Stimulated activated naive CD8-positive, alpha-beta T cell treated with anti-CD3 and anti-CD28 coated beads, Interleukin-15, amount 100 ng/mL, for 72 hours (primary cell): ENCODE measurements around the gene VEPH1.
"Not testable (repeated sequence)": the region's sequence is repeated elsewhere in the genome, so short reads cannot be mapped to it uniquely, and the experiment has no call there.

Experiments
- ATAC-seq: fragments of 150-1000 bp; cut with Tn5 transposase; 2 replicates; pipeline ENCODE4 v1.10.0; 2021; ENCODE audit warnings: mild to moderate bottlenecking, moderate library complexity
- DNase-seq, 2 donors: peaks; one replicate each; pipeline ENCODE4 v3.0.0; 2021 to 2022
- H3K27ac Mint-ChIP-seq, 2 donors: one replicate each; pipeline ENCODE4 v1.8.0; 2022; ENCODE audit warnings: mild to moderate bottlenecking in 2 of 2, mixed read lengths in 2 of 2, moderate library complexity in 2 of 2
- H3K27me3 Mint-ChIP-seq: one replicate; pipeline ENCODE4 v1.8.0; 2022; ENCODE audit warnings: mixed read lengths
- H3K4me1 Mint-ChIP-seq: one replicate; pipeline ENCODE4 v1.8.0; 2022; ENCODE audit warnings: mild to moderate bottlenecking, mixed read lengths
- H3K4me3 Mint-ChIP-seq, 2 donors: one replicate each; pipeline ENCODE4 v1.8.0; 2022; ENCODE audit warnings: mild to moderate bottlenecking in 2 of 2, mixed read lengths in 2 of 2, moderate library complexity in 1 of 2
- H3K9me3 Mint-ChIP-seq, 2 donors: one replicate each; pipeline ENCODE4 v1.8.0; 2022; ENCODE audit warnings: mixed read lengths in 2 of 2

The VEPH1 gene

DNA sequence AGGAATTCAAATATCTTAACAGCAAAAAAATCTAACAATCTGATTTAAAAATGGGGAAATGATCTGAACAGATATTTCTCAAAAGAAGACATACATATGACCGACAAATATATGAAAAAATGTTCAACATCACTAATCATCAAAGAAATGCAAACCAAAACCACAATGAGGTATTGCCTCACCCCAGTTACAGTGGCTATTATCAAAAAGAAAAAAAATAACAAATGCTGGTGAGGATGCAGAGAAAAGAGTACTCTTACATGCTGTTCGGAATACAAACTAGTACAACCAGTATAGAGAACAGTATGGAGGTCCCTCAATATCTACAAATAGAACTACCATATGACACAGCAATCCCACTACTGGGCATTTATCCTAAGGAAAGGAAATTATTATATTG is 152.6 kb downstream of the VEPH1 start:
- not testable (repeated sequence) for H3K4me3 Mint-ChIP-seq, DNase-seq, H3K4me1 Mint-ChIP-seq, H3K27ac Mint-ChIP-seq, ATAC-seq, H3K27me3 Mint-ChIP-seq
- peaks cover 9 to 29% of the 10 kb centered on the region in 2 donors for H3K9me3 Mint-ChIP-seq

DNA sequence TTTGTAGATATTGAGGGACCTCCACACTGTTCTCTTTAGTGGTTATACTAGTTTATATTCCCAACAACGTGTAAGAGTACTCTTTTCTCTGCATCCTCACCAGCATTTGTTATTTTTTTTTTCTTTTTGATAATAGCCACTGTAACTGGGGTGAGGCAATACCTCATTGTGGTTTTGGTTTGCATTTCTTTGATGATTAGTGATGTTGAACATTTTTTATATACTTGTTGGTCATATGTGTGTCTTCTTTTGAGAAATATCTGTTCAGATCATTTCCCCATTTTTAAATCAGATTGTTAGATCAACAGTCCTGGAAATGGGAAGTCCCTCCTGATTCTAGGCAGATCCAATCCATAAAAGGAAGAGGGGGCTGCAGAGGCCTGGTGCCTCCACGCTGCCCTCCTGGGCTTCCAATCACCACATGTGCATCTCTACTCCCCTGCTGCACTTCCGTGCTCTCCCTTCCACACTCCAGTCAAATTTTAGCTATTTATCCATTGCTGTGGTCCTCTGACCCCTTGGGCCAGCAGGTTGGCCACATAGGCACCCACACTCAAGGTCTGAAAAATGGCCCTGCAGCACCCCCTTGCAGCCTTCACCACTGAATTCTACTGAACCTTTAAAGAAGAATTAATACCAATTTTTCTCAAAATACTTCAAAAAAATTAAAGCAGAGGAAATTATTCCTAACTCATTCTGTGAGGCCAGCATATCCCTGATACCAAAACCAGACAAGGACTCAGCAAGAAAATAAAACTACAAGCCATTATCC is 154.7 kb downstream of the VEPH1 start:
- H3K4me1 Mint-ChIP-seq, H3K27ac Mint-ChIP-seq, ATAC-seq, H3K27me3 Mint-ChIP-seq, DNase-seq, H3K4me3 Mint-ChIP-seq: not testable (repeated sequence)
- H3K9me3 Mint-ChIP-seq, result peaks cover 9 to 29% of the 10 kb centered on the region in 2 donors

DNA sequence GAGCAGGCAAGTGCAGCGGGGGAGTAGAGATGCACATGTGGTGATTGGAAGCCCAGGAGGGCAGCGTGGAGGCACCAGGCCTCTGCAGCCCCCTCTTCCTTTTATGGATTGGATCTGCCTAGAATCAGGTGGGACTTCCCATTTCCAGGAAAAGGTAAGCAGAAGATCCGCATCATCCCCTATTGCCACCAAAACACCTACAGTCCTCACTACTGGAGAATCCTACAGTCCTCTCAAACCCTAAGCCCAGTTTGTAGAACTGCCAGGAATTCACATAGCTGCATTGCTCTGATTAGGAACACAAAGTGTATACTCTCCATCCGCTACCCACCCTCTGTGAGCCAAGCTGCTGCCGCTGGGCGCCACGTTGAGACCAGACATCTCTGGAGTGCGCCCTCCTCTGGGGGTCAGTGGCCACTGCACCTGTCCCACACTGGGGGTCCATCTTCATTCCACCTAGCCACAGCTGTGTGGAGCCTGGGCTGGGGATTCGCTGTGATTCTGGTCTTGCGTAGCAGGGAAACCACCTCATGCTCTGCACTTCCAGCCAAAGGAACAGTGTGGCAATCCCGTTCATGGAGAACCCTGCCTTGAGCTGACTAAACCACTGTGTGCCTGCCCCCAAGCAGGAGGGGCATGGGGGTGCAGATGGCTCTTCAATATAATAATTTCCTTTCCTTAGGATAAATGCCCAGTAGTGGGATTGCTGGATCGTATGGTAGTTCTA is 155.5 kb downstream of the VEPH1 start:
- Mint-ChIP-seq H3K9me3 (peaks cover 14 to 33% of the 10 kb centered on the region in 2 donors), H3K4me3 (no peak overlapping the region), H3K4me1 (no peaks in the 10 kb centered on the region), H3K27me3 (no peaks in the 10 kb centered on the region), H3K27ac (peak overlapping the region in 1 of 2 donors; percentile 59)
- ATAC-seq, result no peak
- DNase-seq, result no peak

DNA sequence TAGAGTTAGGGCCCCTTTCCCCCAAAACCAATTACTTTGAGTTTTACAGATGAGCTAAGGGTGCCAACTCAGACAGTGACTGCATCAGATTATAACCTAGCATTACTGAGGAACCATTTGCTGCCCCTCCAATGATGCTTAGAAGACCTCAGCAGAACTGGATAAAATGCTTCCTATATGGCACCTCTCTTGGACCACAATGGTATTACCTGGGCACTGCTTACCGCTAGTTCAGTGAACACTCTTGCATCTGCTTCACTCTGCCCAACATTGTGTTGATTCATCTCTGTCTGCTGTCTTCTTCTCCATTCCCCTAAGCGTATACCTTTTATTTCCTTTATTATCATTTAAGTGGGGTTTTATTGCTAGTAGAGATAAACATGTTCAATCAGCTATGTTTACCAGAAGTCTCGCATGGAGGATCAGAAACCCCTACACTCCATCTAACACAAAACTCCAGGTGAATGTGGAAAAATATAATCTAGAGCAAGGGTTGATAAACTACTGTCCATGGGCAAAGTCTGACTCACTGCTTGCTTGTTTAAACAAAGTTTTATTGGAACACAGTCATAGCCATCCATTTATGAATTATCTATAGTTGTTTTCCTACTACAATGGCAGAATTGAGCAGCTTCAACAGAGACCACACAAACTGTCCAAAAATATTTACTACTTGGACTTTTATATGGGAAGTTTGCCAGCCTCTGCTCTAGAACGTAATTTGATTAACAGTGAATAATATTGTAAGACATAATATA is 166.8 kb downstream of the VEPH1 start:
- H3K4me1 Mint-ChIP-seq, result no peaks in the 10 kb centered on the region
- H3K27me3 Mint-ChIP-seq, result no peaks in the 10 kb centered on the region
- H3K4me3 Mint-ChIP-seq, result no peak overlapping the region
- DNase-seq, result no peak
- no peak for ATAC-seq
- no peak overlapping the region for H3K27ac Mint-ChIP-seq
- H3K9me3 Mint-ChIP-seq, result peaks cover 4 to 18% of the 10 kb centered on the region in 2 donors

DNA sequence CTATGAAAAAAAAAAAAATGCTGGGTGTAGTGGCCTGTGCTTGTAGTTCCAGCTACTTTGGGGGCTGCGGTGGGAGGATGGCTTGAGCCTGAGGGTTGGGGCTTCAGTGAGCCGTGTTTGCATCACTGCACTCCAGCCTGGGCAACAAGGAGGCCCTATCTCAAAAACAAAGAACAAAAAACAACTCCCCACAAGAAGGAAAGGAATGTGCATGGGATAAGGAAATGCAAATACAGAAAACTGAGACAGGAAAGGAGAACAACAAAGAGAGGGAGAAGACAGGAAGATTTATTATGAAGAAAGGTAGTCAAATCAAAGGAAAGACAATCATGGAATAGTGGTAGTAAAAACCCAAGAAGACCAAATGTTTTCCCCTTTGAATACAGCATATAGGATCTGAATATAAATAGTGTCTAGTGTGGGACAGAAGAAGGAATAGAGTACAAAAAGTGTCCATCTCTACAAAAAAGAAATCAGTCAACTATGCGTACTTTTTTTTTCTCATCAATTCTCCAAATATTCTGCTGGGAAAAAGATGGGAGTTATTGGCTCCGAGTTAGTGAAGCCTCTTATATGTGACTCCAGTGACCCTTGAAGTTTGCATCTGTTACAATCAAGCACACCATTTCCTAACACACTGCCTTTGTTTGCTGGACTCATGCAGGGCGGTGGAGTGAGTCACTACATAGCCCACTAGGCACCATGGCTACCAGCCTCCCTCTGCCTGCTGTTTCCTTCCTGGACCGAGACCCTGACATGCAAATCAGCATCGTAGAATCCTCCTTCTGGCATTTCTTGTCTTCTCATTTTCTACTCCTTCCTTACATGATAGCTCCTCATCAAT is 167.8 kb downstream of the VEPH1 start:
- no peak for ATAC-seq
- Mint-ChIP-seq H3K9me3 (peaks cover 4 to 12% of the 10 kb centered on the region in 2 donors), H3K4me3 (no peak overlapping the region), H3K4me1 (no peaks in the 10 kb centered on the region), H3K27ac (no peak overlapping the region), H3K27me3 (no peaks in the 10 kb centered on the region)
- DNase-seq, result no peak

DNA sequence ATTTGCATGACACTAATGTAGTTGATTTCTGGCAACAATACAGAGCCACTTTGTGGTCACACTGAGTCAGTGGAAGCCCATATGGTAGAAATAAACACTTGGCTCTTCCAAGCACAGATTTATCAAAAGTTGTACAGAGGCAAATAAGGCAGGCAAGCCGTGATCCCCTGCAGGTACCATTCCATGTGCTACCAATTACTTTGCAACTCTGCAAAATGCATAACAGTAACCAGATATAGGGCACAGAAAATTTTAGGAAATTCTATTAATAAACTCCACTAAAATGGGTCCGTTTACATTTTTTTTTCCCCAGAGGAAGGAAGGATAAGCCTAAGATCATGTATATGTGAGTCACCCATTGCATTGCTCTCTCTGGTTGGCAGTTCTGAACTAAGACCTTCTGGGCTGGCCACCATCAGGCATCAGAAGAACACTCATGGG is 169.6 kb downstream of the VEPH1 start:
- ATAC-seq (no peak), DNase-seq (no peak)
- no peak overlapping the region for H3K27ac Mint-ChIP-seq
- no peaks in the 10 kb centered on the region for H3K27me3 Mint-ChIP-seq
- H3K4me1 Mint-ChIP-seq, result no peaks in the 10 kb centered on the region
- no peaks in the 10 kb centered on the region for H3K9me3 Mint-ChIP-seq
- H3K4me3 Mint-ChIP-seq, result no peak overlapping the region

DNA sequence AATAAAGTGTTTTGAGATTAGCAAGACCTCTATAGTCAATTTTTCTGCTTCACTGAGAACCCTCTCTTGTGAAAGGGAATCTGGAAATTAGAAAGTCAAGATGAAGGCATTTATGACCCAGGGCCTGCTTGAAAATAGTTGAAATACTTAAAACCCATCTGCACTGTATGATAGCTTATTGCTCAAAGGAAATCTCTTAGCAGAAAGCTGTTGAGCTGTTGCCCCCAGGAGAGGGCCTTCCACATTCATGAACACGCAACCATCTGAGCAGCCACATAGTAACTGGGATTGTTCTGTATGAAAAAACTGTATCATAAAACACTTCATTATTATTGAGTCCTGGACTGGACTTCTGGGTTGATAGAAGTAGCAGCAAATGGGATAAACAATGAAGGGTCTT is 173.0 kb downstream of the VEPH1 start:
- no peaks in the 10 kb centered on the region for H3K4me1 Mint-ChIP-seq
- no peaks in the 10 kb centered on the region for H3K27me3 Mint-ChIP-seq
- no peak for DNase-seq

DNA sequence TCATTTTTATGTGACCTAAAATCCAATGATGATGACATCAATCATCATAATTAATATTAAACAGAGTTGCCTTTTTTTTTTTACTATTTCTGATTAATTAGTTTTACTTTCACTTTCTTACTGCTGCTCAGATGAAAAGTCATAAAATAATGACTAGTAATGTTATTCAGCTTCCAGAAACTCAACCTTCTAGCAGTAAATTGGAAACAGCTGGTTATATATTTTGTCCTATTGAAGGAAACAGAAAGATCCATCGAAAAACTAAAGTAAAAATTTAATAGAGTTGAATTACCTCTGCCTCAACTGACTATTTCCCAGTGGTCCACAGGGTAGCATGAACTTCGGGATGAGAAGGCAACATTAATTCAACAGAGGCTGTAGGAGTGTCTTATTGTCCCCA is 173.7 kb downstream of the VEPH1 start:
- Mint-ChIP-seq H3K27ac (no peak overlapping the region), H3K4me1 (no peaks in the 10 kb centered on the region), H3K27me3 (no peaks in the 10 kb centered on the region), H3K4me3 (no peak overlapping the region), H3K9me3 (no peaks in the 10 kb centered on the region)
- DNase-seq (no peak), ATAC-seq (no peak)

More for the DNA sequence above, 173.0 kb downstream of the VEPH1 start:
- Mint-ChIP-seq H3K4me3 (no peak overlapping the region), H3K9me3 (no peaks in the 10 kb centered on the region), H3K27ac (no peak overlapping the region)
- ATAC-seq, result no peak

DNA sequence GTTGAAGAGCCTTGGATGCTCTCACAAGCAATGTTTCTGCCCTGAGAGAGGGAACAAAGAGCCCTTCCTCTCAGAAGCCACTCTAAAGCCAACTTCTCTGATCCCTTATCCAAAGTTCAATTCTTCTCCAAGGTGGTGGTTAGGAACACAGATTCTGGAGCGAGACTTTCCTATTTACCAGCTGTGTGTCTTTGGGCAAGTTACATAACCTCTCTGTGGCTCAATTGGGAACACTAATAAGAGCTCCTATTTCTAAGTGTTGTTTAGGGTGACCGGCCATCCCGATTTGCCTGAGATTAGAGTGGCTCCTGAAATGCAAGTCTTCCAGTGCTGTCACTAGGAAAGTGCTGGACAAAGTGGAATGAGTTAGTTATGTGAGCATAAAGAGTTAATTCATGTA is 175.4 kb downstream of the VEPH1 start:
- DNase-seq, result no peak
- H3K4me1 Mint-ChIP-seq, result no peaks in the 10 kb centered on the region
- H3K27me3 Mint-ChIP-seq, result no peaks in the 10 kb centered on the region
- no peaks in the 10 kb centered on the region for H3K9me3 Mint-ChIP-seq
- H3K27ac Mint-ChIP-seq, result no peak overlapping the region
- no peak overlapping the region for H3K4me3 Mint-ChIP-seq
- ATAC-seq, result no peak

DNA sequence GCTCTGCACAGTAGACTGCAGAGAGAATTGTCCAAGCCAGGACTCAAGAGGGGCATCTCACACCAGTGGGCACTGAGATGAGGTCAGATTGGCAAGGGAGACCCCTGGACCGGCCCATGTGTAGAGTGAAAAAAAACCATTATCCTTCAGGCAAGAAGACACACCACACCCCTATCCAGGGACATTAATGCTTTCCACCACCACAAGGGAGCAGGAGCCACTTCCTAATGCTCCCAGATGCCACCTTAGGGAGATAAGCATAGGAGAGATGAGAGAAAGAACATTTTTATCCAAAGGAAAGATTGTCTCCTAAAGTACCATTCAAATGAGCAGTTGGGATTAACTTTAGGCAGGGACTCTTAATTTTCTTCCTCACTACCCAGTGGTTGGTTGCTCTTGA is 176.2 kb downstream of the VEPH1 start:
- ATAC-seq (no peak), DNase-seq (no peak)
- H3K9me3 Mint-ChIP-seq, result no peaks in the 10 kb centered on the region
- no peaks in the 10 kb centered on the region for H3K4me1 Mint-ChIP-seq
- no peak overlapping the region for H3K27ac Mint-ChIP-seq
- no peaks in the 10 kb centered on the region for H3K27me3 Mint-ChIP-seq
- H3K4me3 Mint-ChIP-seq, result no peak overlapping the region

DNA sequence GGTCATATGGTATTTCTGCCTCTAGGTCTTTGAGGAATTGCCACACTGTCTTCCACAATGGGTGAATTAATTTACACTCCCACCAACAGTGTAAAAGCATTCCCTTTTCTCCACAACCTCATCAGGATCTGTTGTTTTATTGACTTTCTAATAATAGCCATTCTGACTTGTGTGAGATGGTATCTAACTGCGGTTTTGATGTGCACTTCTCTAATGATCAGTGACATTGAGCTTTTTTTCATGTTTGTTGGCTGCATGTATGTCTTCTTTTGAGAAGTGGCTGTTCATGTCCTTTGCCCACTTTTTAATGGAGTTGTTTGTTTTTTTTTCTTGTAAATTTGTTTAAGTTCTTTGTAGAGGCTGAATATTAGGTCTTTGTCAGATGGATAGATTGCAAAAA is 178.3 kb downstream of the VEPH1 start:
- not testable (repeated sequence) for ATAC-seq, DNase-seq, H3K27ac Mint-ChIP-seq, H3K27me3 Mint-ChIP-seq, H3K4me1 Mint-ChIP-seq, H3K4me3 Mint-ChIP-seq, H3K9me3 Mint-ChIP-seq

DNA sequence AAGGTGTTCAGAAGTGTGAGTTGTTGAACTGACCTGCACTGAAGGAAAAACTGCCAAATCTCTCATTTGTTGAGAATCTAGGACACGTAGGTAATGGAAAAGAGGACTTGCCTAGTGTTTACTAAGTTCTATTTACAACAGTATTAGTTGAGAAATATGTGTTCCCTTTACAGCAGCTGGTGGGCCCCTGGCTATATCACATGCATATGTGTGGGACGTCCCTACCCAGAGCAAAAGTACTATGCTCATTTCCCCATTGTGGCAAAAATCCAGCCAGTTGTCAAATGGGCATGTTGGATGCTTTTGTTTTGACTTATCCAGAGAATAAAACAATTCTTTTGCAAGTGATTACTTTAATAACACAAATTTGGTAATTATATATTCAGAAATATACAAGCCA is 179.9 kb downstream of the VEPH1 start:
- no peaks in the 10 kb centered on the region for H3K9me3 Mint-ChIP-seq
- no peaks in the 10 kb centered on the region for H3K27me3 Mint-ChIP-seq
- no peak overlapping the region for H3K27ac Mint-ChIP-seq
- no peaks in the 10 kb centered on the region for H3K4me1 Mint-ChIP-seq
- no peak overlapping the region for H3K4me3 Mint-ChIP-seq
- DNase-seq, result no peak
- no peak for ATAC-seq

DNA sequence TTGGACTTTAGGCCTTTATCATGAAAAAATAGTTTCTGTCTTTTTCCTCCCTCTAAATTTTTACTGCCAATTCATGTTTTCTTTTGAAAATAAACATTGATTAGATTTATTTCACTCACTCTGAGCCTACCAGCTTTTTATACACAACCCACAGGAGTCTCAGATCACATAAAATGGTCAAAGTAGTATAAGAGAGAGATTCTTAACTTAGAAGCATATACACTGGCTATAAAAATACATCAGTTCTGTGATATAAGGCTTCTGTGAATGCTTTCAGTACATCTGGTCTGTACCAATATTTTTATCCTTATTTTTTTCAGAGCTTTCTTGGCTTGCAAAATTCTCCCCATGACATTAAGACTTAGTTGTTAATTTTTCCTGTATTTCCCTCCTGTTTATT is 183.5 kb downstream of the VEPH1 start:
- no peak for ATAC-seq
- Mint-ChIP-seq H3K27ac (no peak overlapping the region), H3K4me1 (no peaks in the 10 kb centered on the region), H3K27me3 (no peaks in the 10 kb centered on the region), H3K9me3 (no peaks in the 10 kb centered on the region), H3K4me3 (no peak overlapping the region)
- DNase-seq, result no peak

DNA sequence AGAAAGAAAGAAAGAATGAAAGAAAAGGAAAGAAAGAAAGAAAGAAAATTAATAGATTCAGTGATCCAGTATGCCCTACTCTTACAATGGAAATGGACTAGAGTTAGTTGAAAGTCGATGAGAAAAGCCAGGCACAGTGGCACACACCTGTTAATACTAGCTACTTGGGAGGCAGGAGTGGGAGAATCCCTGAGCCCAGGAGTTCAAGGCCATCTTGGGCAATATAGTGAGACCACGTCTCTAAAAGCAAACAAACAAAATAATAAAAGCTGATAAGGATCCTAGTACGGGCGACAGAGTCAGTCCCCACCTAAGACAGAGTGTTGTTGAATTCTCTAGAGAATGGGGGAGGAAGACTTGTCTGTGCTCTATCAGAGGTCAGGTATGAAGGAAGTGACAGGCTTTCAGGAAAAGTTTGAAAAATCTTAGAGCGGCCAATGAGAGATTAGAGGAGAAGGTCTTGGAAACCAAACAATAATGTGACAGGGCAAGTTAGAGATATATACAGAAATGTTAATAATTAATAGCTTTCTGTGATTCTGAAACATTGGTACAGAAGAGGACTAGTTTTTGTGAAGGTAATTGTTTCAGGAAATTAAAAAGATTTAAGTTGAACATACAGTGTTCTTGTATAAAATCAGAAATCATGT is 184.5 kb downstream of the VEPH1 start:
- ATAC-seq, result no peak
- Mint-ChIP-seq H3K4me1 (no peaks in the 10 kb centered on the region), H3K27me3 (no peaks in the 10 kb centered on the region), H3K4me3 (no peak overlapping the region), H3K9me3 (no peaks in the 10 kb centered on the region), H3K27ac (no peak overlapping the region)
- no peak for DNase-seq

DNA sequence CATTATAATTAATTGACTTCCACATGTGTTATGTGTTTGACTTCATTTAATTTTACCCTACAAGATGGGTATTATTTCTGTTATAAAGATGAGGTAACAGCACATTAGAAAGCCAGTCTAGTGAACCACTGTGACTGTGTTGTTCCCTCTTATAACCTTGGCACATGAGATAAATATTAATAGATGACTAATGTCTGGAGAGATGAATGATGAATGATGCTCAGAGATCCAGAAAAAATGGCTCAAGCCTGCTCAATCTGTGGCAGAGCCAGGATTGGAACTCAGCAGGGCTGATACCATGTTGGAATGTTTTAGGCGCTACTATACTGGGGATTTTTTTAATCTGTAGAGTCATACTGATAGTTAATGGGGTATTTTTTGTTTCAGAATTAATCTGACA is 185.3 kb downstream of the VEPH1 start:
- no peaks in the 10 kb centered on the region for H3K27me3 Mint-ChIP-seq
- H3K4me1 Mint-ChIP-seq, result no peaks in the 10 kb centered on the region
- ATAC-seq (no peak), DNase-seq (no peak)
- H3K9me3 Mint-ChIP-seq, result no peaks in the 10 kb centered on the region
- no peak overlapping the region for H3K4me3 Mint-ChIP-seq
- H3K27ac Mint-ChIP-seq, result no peak overlapping the region
